ENCODE measurements around the gene WWOX.

WWOX gene

DNA sequence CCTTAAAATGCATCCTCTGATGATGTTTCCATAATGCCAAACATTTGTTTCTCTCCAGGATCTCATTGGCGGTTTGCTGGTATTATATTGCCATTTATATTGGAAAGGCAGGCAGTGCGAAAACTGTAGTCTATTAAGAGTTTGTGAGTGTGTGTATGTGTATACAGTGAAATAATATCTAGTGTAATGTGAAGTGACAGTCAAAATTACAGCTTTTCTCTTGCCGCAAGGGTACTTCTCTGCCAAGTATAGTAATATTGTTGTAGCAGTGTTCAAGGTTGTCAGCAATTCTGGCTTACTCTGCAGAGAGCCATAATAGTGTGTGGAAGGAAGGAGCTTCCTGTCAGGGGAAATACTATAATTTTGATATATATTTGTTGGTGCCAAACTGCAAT, 178.6 kb downstream of the WWOX start:
- DNase-seq = no peak

- DNase-seq = no peak
These were observed 181.7 kb downstream of the WWOX start for GRCh38 chr16:78281115-78281514.

DNA sequence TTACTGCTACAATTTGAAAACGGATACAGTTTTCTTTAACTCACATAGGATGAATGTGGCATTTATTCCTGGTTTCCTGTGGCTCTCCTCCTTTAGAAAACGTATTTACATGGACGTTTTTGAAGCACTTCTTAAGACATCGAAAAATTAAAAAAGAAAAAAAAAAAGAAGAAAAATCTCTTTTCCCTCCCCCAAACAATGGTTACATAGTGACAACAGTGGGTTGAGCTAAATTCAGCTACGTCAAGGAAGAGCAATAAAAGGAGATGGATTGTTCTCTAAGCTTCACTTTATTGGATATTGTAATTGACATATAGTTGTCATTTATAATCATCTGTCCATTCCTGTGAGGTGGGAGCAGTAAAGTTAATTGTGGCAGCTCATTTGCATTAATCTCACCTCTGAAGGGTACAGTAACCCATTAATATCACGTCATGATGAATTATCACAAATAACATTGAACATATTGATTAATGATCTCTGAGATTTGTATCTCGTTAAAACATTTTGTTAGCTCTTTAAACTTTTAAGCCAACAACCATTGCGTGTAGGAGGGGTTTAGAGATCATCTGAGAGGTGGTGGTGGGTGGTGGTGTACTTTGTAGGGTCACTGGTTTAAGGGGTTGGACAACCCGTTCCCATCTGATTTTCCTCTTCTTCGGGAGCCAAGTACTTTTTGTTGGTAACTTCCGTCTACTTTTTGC, 184.2 kb downstream of the WWOX start:
- no peak for DNase-seq

DNA sequence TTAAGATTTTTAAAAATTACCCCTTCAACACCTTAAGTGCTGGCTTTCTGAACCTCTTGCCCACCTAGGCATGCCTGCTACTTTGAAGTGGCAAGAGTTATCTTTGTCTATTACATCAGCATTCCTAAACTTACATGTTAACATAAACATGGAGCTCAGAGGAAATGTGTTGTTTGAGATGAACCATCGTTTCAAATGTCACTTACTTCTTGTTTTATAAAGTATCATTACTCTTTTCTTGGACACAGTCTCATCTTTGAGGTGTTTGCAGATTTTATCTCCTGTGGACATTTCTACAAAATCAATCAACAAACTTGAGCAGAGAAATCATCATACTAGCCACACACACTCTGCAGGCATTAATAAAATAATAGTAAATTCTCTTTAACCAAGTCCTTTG, 184.9 kb downstream of the WWOX start:
- no peak for DNase-seq

DNA sequence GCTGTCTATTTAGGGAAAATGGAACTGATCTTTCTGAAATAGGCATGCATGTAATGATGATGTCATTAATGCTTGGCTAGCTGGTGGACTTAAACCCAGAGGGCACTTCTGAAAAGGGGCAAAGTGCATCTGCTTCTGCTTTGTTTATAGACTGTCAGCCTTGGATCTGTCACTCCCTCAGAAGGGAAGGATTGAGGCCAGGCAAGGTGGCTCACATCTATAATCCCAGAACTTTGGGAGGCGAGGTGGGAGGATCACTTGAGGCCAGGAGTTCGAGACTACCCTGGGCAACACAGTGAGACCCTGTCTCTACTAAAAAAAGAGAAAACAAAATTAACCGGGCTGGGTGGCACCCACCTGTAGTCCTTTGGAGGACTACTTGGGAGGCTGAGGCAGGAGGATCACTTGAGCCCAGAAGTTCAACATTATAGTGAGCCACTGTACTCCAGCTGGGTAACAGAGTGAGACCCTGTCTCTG, 185.5 kb downstream of the WWOX start:
- no peak for DNase-seq

GRCh38 chr16:78285437-78285922, 186.0 kb downstream of the WWOX start:
- DNase-seq = no peak

DNA sequence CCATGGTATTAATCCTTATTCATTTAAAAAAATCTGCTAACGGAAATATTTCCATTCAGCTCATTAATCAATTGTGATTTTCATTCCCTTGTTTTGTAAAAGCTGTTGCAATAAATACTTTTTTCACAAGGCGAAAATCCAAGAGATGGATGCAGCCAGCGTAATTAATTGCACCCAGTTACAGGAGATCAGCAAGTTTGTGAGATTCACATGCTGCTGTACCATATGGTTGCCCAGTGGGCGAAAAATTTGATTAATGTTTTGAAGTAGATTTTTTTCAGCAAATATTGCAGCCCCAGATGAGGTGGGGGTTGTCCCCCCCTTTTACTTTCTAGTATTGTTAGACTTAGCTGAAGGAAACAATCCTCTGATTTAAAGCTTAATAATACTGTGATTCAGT, 186.6 kb downstream of the WWOX start:
- DNase-seq = no peak

DNA sequence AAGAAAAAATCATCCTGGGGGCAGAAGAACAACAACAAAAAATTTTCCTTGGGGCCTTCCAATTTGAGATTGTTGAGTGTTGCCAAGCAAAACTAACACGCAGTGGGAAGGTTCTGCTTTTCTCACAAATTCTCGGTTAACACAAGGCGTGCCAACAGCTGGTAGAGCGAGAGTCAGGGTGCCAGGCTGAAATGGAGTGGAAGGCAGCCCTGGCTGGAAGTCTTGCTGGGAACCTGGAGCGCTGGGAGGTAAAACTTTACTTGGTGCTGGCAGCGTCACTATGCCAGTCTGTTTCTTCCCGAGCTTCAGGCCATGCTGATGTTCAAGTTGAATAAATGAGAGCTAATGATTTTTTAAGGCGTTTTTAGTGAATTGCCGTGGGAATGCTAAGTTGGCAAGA, 189.4 kb downstream of the WWOX start:
- DNase-seq = no peak

DNA sequence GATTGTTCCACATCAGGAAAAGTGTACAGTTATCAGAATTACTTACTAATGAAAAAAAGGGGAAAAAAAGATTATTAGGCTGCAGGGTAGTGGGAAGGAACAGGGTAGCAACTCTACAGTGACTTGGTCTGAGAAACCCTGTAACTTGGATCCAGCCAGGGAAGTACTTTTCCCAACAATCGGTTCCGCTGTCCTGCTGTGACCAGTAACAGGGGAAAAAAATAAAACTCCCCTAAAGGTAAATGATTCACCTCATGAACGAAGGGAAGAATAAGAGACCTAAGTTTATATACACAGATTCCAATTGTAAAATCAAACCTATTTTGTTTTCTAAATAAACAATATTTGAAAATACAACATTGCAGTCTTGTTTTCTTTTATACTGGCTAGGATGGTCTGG, 189.9 kb downstream of the WWOX start:
- DNase-seq = no peak

GRCh38 chr16:78289844-78290277, 190.4 kb downstream of the WWOX start:
- DNase-seq = no peak

- DNase-seq = no peak
These were observed 190.9 kb downstream of the WWOX start for GRCh38 chr16:78290395-78290794.

- no peak for DNase-seq
These were observed 191.6 kb downstream of the WWOX start for GRCh38 chr16:78290872-78291591.

DNA sequence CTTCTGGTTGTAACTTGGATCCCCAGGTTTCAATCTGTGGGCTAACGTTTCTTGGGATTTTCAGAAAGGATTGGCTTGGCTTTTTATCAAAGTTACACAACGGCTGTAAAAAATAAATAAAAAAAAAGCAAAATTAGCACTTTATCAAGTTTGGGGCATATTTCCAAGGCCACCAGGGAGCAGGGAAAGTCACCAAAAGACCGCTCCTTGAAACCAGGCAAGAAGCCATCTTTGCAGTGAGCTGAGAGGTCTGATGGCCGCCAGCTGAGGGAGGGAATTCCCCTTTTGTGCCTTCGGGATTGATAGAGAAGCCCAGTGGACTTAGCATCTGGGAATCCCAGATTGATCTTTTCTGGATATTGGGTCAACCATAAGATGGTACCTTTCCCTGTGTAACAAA, 192.2 kb downstream of the WWOX start:
- no peak for DNase-seq

GRCh38 chr16:78292086-78292843, 192.8 kb downstream of the WWOX start:
- DNase-seq = no peak

DNA sequence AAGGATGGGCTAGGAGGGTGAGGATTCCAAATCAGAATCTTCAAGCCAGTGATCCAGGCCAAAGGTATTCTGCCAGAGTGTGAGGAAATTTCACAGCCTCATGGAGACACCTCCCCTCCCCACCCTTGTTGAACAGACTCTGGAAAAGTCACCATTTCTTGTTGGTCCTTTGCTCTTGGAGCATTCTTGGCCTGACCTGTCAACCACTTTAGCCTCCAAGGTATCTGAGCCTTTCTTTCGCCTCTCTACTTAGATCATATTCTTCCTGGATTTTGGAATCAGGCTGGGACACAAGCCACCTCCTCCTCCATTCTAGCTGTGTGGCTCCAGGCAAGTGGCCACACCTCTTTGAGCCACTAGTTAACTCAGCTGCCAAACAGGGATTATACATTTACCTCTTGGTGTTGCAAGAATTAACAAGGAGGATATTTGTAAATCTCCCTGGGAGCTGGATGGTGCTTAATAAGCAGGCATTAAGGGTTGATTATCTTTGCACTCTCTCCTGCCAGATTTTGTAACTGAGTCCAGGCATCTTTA, 193.5 kb downstream of the WWOX start:
- no peak for DNase-seq

GRCh38 chr16:78294538-78295225, 195.2 kb downstream of the WWOX start:
- no peak for DNase-seq

- no peak for DNase-seq
These were observed 197.7 kb downstream of the WWOX start for GRCh38 chr16:78297066-78297666.

- no peak for DNase-seq
These were observed 199.5 kb downstream of the WWOX start for GRCh38 chr16:78298986-78299385.

DNA sequence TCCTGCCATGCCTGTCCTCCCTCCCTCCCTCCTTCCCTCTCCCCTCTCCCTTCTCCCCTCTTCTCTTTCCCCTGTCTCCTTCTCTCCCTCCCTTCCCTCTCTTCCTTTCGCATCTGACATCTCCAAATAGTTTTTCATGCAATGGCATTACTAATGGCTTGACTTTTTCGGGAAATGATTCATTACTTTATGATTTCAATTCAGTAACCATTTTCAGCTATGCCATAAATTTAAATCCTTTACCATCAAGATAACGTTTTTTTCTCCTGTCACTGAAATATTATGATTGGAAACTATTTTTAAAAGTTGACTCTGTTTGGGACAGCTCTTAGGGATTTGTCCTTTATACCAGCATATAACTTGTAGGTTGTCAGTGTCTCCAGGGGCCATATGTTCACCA, 201.0 kb downstream of the WWOX start:
- DNase-seq = no peak

DNA sequence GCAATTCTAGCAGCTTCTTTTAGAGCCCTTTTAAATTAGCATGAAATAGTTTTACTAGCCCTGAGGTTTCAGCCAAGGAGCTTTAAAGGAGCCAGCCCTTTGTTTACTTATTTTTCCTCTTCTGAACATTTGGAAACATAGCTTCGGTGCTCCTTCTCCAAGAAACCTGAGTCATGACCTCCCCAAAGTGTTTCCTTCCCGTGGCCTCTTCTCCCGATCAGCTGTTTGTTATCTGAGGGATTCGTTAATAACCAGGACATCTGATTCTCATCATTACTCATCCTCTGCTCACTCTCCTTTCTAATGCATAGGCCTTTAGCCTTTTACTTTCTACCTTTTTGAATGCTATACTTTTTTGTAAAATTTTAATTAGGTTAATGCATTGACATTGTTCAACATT, 204.5 kb downstream of the WWOX start:
- no peak for DNase-seq

DNA sequence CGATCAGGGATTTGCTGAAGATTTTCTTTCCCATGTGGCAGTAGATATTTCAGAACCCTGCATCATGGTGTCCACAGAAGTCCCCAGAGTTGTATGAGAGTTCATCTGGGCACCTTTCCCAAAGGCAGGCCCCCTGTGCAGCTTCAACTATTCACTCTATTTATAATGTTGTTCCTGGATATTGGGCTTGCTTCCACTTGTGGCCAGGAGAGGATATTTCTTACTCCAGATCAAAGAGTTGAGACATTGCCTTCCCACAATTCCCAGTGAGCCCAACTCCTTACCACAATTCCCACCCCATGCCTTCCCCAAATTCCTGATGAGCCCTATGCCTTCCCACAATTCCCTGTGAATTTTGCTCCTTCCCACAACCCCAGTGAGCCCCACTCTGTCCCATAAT, 206.9 kb downstream of the WWOX start:
- DNase-seq = no peak

- no peak for DNase-seq
These were observed 208.5 kb downstream of the WWOX start for GRCh38 chr16:78307824-78308528.

Data from inflammatory macrophage treated with lipopolysaccharide for 4 hours (primary cell).